Uterus (tissue), 2 donors: ENCODE measurements around the gene UBASH3A.

Experiments used
- CTCF ChIP-seq, 4 experiments: fragments of 200-600 bp in 2 of 4; fragments of 450-650 bp in 2 of 4; sonication (generic) in 2 of 4; IDR thresholded peaks; one replicate each; pipeline ENCODE4 v1.5.1; 2016 to 2019; ENCODE audit warnings: antibody characterized with exemption in 4 of 4, mild to moderate bottlenecking in 2 of 4, moderate library complexity in 1 of 4
- POLR2A ChIP-seq, 2 donors: fragments of 450-650 bp; IDR thresholded peaks; one replicate each; pipeline ENCODE4 v1.6.1; 2016; ENCODE audit warnings: antibody characterized with exemption in 2 of 2, mild to moderate bottlenecking in 1 of 2, moderate library complexity in 1 of 2

GRCh38 chr21:42367367-42368165 is 36.1 kb upstream of the UBASH3A start:
- no peak for TF ChIP-seq CTCF (IDR thresholded peaks at IDR 0.05)
- TF ChIP-seq POLR2A (IDR thresholded peaks at IDR 0.05): no peak
